GM19463 (cell line): ENCODE results near the gene C3orf85.

ENCODE experiments used
- ATAC-seq: cut with Tn5 transposase; IDR thresholded peaks from one replicate; pipeline ENCODE4 v1.9.1; 2021; ENCODE audit warnings: mild to moderate bottlenecking, moderate library complexity; ENCODE audit not compliant: unreplicated experiment

C3orf85 gene

GRCh38 chr3:109149078-109149477, 12.6 kb downstream of the C3orf85 start:
- ATAC-seq, result no peak

DNA sequence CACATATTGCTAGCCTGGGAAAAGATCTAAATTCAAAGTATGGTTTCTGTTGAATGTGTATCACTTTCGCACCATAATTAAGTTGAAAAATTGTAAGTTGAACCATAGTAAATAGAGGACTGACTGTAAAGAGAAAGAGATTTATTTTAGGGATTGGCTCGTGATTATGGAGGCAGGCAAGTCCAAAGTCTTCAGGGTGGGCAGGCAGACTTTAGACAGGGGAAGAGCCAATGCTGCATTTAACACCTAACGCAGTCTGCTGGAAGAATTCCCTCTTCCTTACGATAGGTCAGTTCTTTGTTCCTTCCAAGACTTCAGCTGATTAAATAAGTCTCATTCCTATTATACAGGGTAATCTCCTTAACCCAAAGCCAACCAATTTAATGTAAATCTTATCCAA, 15.8 kb downstream of the C3orf85 start:
- ATAC-seq, result no peak

GRCh38 chr3:109154979-109155378, 18.5 kb downstream of the C3orf85 start:
- ATAC-seq, result no peak

- no peak for ATAC-seq
Measured at GRCh38 chr3:109155828-109156227, 19.3 kb downstream of the C3orf85 start.

- no peak for ATAC-seq
Measured at GRCh38 chr3:109161487-109162123, 25.1 kb downstream of the C3orf85 start.

GRCh38 chr3:109165905-109166304, 29.4 kb downstream of the C3orf85 start:
- ATAC-seq, result no peak

DNA sequence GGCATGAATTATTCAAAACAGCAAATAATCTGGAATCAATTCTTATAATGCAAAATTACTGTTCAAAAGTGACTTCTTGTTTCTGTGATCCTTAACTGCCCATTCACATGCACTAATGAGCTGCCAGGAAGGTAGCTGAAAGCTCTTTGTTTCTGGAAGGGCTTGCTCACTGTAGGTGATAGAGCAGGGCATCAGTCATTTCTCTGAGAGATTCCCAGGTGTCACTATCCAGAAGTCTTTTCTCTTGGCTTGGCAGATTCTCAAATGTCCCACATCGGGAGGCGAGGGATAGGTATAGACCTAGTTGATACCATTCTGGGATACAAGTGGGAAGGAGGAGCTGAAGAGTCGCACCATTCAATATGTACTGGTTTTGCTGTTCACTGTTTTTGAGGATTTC, 35.0 kb downstream of the C3orf85 start:
- no peak for ATAC-seq

GRCh38 chr3:109175411-109175810, 38.9 kb downstream of the C3orf85 start:
- no peak for ATAC-seq

DNA sequence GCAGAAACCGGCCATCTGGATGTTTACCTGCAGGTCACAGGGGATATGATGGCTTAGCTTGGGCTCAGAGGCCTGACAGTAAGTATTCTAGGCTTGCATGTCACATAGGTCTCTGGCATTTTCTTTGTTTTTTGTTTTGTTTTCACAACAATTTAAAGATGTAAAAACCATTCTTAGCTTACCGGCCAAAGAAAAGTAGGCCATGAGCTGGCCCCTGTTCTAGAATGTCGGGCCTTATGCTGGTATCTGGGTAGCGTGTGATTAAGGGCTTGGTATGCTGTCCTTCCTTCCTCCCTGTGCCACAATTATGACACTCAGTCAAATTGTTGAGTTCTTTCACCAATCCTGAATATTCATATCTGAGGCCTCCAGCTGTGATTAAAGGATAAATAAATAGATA, 40.2 kb downstream of the C3orf85 start:
- no peak for ATAC-seq

DNA sequence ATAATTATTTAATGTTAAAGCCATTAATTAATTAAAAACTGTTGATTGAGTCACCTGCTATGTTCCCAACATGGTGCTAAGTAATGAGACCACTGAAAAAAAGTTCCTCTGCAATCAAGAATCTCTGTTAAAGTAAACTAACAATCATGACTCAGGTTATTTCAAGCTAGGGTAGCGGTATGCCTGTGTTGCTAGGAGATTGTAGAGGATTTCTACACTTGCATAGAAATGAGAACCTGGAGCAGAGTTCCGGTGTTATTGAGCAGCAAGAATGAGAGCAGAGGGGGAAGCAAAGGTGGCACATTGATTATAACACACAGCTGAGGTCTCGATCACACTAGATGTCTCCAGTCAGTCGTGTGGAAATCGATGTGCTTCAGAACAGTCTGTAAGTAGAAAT, 41.4 kb downstream of the C3orf85 start:
- ATAC-seq, result no peak

DNA sequence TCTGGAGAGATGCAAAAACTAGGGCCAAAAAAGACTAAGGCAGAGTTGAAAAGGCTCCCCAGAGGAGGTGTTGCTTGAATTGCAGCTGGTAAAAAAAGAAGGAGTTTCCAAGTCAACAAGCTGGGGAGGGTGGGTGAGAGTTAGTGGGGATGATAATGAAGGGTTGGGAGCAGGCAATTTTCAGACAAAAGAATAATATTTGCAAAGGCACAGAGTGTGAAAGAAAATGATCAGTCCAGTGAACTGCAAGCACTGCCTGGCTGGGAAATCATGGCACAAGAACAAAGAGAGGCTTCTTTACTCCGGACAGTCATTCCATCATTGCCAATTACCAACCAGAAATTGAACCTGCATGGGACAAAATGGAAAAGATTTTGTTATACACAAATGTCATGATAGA, 42.2 kb downstream of the C3orf85 start:
- ATAC-seq, result no peak

DNA sequence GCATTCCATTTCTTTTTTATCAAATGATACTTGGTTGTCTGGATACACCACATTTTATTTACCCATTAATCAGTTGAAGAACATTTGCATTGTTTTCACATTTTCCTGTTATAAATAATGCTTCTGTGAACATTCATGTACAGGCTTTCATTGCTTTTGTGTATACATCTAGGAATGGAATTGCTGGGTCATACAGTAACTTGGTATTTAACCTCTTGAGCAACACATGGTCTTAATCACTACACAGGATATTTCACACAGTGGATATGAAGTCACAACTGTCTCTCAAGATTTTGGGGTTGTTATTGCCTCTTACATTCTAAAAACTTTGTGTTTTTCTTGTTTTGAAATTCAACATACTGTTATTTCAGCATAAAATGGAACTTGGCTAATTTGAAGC, 48.2 kb downstream of the C3orf85 start:
- ATAC-seq, result no peak

- ATAC-seq, result no peak
Measured at GRCh38 chr3:109187390-109187789, 50.9 kb downstream of the C3orf85 start.

DNA sequence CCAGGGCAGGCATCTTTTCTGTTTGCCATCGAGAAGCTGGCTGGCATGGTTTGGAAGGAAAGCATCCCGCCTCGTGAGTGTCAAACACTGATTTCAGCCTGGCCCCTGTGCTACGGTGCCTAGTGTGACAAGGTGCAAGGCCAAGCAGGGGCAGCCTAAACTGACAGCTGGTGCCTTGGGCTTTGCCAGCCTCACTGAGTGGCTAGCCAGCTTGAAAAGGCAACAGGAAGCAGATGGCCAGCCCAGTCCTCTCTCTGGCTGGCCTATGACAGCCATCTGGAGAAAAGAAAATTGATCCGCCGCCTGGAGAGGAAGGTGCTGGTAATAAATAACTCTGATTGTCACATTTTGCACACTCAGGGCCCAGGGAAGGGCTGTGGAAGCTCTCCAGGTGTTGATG, 52.2 kb downstream of the C3orf85 start:
- no peak for ATAC-seq

DNA sequence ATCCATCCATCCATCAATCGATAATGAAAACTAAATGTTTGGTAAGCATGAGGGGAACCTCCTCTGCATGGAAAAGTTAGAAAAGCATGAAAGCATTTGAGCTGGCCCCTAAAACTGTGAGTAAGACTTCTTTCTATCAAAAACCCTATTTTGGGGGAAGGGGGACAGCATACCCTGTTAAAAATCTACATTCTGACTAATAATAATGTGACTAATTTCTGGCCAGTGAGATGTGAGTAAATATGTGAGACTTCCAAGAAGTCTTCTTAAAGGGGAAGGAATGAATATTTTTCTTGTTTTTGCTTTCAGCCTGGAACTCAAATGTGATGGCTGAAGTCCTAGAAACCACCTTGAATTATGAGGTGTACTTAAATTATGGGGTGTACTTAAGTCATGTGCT, 54.9 kb downstream of the C3orf85 start:
- ATAC-seq, result no peak

DNA sequence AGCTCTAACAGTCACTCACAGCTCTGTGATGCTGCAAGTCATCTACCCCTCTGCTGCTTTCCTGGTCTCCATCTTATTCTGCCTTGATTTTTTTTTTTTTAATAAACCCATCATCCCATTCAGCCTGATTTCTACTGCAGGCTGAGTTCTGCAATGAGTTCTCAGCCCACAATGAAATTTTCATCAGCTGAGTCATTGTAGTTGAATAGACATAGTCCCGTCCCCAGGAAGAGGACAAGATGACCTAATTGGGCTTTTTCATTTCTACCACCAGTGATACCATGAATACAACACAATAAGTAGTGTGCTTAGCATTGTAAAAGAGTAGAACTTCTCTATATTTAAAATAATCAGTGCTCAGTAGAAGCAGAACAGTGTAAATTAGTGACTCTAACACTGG, 59.3 kb downstream of the C3orf85 start:
- no peak for ATAC-seq
